GM21786 (cell line): ENCODE results near the gene MERTK.
"Not testable (repeated sequence)": the region's sequence is repeated elsewhere in the genome, so short reads cannot be mapped to it uniquely, and the experiment has no call there.

Experiments
- ATAC-seq: cut with Tn5 transposase; IDR thresholded peaks from one replicate; pipeline ENCODE4 v1.9.1; 2021; ENCODE audit not compliant: unreplicated experiment

Gene MERTK

GRCh38 chr2:112065966-112066365 is 167.6 kb downstream of the MERTK start:
- ATAC-seq = no peak

DNA sequence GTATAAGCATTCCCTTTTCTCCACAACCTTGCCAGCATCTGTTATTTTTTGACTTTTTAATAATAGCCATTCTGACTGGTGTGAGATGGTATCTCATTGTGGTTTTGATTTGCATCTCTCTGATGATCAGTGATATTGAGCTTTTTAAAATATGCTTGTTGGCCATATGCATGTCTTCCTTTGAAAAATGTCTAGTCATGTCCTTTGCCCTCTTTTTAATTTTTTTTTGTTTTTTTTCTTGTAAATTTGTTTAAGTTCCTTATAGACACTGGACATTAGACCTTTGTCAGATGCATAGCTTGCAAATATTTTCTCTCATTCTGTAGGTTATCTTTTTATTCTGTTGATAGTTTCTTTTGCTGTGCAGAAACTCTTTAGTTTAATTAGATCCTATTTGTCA is 171.4 kb downstream of the MERTK start:
- ATAC-seq = not testable (repeated sequence)

DNA sequence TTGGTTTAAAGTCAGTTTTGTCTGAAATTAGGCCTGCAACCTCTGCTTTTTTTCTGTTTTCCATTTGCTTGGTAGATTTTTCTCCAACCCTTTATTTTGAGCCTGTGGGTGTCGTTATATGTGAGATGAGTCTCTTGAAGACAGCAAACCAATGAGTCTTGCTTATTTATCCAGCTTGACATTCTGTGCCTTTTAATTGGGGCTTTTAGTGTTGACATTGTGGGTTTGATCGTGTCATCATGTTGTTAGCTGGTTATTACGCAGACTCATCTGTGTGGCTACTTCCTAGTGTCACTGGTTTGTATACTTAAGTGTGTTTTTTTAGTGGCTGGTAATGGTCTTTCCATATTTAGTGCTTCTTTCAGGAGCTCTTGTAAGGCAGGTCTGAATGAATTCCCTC is 175.5 kb downstream of the MERTK start:
- ATAC-seq = no peak

DNA sequence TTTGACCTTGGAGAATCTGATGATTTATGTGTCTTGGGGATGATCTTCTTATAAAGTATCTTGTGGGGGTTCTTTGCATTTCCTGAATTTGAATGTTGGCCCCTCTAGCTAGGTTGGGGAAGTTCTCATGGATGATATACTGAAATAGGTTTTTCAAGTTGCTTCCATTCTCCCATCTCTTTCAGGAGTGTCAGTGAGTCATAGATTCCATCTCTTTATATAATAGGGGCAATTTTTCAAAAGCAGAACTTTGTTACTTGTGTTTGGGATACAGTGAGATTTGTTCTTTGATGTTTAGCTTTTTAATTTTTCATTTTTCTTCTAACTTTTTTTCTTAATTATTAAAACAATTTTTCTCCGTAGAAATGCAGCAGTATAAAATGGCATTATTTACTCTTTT is 176.1 kb downstream of the MERTK start:
- no peak for ATAC-seq

DNA sequence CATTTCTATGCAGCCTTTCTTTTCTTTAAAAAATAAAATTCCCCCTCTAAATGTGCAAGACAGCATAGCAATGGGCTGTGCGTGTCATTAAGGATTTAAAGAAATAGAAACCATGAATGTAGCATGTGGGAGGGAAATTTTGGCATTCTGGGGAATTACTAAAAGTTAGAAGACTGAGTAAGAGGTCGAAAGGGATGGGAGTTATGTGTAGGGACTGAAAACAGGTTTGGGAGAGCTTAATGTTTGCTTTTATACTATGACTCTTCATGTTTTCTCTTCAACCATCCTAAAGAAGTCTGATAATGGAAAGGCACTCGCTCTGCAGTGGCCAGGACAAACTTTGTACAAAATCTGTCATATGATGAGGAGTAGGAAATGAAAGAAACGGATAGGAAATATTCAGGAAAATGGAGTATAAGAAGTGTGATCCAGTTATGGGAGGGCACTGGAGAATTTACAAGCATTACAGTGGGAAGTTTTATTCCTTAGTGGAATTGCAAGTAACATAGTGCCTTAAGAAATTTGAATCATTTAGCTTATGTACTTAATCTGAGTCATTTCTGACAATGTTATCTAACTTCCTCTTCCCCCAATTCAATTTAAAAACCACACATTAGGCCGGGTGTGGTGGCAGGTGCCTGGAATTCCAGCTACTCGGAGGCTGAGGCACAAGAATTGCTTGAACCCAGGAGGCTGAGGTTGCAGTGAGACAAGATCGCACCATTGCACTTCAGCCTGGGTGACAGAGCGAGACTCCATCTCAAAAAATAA is 177.3 kb downstream of the MERTK start:
- ATAC-seq = no peak

DNA sequence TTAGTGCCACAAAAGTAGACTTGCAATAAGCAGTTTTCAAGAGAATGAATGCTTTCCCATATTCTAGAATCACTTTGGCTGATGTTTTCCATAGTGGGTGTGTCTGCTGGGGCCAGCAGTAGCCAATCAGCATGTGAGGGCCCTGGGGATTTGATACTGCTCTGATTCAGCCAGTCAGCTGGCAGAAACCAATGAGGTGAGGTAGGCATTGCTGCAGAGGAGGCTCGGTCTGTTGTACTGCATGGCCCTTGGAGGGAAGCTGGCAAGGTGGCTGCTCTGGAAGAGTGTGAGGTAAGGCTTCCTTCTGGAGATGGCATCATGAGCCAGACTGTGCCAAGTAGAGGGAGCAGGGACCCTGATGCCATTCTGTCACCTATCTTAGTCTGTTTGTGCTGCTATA is 179.4 kb downstream of the MERTK start:
- ATAC-seq = no peak
